ENCODE results near the gene PRPF8.
"Not testable (repeated sequence)": the region's sequence is repeated elsewhere in the genome, so short reads cannot be mapped to it uniquely, and the experiment has no call there.

Gene PRPF8

DNA sequence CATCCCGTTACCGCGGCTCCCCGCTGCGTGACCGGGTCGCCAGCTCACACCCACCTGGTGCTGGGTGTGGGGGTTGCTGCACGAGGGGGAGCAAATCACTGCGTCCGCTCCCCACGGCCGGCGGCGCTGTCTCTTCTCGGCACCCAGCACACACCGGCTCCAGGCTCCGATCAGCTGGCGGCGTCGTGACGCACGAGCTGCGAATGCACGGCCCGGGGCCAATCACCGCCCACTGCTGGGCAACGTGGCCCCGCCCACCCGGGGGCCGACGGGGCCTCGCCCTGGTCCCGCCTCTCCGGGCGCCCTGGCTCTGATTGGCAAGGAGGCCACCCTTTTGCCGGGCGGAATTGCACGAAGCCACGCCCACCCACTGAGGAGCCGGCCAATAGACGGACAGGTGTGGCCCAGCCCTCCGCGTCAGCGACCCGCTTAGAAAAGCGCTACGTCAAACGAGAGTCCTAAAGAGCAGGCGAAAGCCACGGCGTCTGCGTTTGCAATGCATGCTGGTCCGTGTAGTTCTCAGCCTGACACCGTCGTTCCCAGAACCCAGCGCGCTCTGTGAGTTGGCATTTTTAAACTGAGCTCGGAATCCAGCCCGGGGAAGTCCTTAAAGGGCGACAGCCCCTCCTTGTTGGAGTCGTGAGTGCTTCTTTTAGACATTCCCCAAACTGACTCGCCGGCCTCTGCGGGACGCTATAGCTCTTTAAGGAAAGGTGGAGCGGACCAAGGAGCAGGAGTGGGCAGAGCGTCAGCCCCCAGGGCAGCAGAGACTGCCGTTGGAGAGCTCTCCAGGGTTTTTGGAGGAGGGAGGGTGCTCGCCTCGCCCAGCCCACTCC is 31.6 kb upstream of the PRPF8 start:
- peak; percentile 100 for DNase-seq (ENCODE audit: low read depth)

DNA sequence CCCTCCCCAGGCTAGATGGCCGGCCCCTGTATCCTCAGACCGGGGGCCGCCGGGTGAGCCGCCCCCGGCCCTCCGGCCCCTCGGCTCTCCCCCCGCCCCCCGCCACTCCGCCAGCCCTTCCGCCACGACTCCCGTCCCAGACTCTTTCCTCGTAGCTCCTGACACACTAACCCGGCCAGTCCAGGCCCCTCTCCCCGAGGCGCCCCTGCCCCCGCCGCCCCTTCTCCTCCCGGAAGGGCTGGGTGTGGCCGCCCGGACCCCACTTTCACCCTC is 31.1 kb upstream of the PRPF8 start:
- DNase-seq (ENCODE audit: low read depth): no peak

DNA sequence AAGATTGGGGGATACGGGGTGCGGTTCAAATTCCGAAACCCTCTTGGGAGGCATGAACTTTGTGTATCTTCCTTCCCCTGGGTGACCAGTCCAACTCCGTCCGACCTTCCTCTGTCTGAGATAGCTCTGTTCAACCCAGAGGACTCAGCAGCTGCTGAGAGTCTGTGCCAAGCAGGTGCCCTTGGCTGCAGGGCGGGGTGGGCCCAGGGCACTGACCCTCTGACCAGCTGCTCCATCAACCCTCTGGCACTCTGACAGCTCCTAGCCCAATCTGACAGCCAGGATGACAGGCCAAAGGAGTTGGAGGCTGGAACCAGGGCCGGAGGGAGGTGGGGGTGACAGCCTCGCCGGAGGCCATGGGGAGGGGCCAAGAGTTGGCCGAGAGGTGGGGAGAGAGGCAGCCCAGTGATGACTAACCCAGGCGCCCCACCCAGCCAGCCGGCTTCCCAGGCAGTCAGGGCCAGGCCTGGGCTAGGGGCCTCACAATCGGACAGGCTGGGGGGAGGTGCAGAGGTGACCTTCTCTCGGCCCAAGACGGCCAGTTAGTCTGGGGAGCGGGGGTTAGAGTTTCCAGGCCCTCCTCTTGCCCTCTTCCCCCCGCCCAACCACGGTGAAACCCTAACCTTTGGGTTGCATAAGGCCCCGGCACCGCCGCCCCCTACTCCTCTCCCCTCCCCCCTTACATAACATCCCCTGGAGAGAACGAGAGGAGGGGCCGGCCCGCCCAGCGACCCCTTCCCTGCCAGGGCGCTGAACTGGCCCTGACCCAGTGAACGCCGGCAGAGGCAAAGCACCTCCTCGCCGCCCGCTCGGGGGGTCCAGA is 30.5 kb upstream of the PRPF8 start:
- no peak for DNase-seq (ENCODE audit: low read depth)

DNA sequence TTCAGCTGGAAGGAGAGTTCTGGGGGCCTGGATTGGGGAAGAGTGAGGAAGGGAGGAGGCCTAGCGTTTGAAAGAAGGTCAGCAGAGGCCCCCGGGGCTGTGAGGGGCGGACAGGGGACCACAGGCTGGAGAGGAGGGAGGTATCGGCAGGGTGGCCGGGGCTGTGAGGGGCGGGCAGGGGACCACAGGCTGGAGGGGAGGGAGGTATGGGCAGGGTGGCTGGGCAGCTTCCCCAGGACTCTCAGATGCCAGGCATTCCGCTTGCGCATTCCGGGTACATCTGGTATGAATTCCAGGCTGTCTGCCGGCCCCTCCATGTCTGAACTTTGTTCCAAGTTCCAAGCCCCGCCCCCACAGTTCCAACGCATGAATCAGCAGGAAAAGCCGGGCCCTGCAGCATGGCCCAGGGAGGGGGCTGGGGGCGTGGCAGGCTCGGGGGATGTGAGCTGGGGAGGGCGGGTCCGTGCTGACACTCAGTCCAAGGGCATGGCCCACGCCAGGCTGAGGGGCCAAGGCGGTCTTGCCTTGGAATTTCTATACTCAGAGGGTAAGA is 29.8 kb upstream of the PRPF8 start:
- no peak for DNase-seq (ENCODE audit: low read depth)

DNA sequence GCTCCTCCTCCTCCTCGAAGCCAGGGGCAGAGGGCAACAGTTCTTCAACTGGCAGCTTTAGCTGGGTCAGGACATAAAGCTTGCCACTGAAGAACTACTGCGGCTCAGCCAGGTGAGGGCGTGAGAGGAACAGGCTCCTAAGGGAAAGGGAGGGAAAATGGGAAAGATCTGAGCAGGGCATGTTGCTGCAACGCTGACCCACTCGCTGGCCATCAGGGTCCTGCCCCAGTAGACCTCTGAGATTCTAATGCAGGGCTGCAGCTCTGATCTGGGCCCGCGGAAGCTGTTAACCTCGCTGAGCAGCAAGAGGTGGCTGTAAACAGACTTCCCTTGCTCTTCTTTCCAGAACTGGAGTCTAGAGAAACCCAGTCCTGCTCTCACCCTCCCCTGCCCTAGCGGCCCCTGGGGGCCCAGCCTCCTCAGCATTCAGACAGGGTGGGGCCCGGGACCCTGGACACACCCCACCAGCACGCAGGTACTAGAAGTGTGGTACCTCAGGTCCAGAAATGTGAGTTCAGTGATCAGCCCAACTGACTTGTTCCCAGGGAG is 29.3 kb upstream of the PRPF8 start:
- no peak for DNase-seq (ENCODE audit: low read depth)

DNA sequence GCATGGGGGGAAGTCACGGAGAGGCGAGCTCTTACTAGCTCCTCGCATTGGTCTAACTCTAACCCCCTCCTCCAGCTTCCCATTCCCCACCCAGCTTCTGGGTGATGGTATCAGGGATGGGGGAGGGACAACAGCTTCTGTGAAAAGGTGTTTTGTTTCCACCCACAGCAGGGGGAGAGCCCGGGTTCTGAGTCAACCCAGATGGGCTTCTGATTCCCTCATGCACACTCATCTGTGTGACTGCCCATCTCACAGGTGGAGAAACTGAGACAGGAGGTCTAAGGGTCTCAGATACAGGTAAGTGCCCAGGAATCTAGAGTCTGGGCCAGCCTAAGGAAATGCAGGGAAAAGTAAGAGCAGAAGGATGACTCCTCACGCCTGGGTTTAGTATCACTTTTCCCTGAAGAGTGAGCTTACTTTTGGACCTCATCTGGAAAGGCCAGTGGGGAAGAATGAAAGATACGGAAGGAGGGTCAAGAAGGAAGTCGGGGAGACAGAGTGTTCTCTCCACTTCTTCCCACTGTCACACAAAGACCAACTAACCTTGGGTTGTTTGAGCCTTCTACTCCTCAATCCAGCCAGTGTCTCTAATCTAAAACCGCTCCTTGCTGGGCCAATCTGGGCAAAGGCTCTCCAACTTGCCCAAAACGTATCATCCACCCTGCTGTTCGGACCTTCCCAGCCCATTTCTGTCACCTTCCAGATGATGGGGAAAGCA is 28.7 kb upstream of the PRPF8 start:
- DNase-seq (ENCODE audit: low read depth): no peak

DNA sequence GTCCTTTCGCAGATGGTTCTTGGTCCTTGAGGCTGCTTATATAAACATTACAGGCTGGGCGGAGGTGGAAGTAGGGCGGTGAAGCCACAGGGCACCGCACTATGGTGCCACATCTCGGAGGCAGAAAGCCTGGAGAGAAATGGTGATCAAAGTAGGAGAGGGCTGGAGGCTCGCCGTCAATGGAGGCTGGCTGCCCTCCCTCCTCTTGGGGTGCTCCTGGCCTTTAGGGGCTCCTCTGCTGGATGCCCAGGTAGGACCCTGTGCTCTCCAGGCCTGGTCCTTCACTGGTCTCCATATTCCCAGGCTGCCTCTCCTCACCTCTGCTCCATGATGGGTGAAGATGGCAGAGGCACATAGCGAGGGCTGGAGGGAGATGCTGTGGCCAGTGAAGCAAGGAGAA is 27.6 kb upstream of the PRPF8 start:
- DNase-seq (ENCODE audit: low read depth): no peak

DNA sequence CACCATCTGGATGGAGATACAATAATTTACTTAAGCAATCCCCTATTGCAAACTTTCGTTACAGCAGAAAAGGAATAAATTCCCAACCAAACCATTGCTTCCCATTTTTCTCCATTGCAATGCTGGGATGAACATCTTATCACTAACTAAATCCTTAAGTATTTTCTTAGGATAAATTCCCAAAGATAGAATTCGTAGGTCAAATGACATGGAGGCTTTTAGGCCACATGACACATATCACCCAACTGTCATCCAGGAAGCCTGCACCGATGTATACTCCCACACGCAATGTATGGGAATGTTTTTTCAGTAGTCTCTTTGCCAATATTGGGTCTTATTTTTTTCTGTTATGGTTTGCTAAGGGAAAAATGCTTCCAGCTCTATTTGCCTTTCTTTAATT is 27.1 kb upstream of the PRPF8 start:
- DNase-seq (ENCODE audit: low read depth): no peak

DNA sequence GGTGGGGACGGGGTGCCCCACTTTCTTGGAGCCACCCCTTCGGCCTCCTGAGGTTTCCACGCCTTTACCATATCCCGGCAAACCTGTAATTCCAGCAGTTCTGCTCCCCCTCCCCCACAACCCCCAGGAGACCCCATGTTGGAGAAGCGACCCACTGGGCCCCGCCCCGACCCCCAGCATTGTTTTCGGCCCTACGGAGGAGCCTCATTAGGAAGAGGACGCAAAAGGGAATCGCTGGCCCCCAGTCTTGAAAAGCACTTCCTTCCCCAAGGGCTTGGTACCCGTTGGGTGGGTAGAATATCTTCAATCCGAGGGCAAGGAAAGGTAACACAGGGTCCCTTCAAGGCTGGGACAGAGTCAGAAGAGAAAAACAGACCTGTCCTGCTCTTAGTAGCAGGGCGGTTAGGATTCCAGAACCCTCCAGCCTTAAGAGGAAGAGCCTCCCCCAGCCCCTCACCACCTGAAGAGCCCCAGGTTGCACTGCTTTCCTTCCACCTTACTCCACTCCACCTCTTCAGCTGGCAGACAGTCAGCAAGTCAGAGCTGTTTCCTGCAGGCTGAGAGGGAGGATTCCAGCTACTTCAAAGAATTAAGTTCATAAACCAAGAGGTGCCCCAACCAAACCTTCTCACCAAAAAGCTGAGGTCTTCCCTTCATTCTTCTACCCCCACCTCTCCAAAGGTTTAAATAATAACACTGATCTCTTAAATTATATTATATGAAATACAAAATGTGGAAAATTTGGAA is 26.3 kb upstream of the PRPF8 start:
- DNase-seq (ENCODE audit: low read depth): no peak

DNA sequence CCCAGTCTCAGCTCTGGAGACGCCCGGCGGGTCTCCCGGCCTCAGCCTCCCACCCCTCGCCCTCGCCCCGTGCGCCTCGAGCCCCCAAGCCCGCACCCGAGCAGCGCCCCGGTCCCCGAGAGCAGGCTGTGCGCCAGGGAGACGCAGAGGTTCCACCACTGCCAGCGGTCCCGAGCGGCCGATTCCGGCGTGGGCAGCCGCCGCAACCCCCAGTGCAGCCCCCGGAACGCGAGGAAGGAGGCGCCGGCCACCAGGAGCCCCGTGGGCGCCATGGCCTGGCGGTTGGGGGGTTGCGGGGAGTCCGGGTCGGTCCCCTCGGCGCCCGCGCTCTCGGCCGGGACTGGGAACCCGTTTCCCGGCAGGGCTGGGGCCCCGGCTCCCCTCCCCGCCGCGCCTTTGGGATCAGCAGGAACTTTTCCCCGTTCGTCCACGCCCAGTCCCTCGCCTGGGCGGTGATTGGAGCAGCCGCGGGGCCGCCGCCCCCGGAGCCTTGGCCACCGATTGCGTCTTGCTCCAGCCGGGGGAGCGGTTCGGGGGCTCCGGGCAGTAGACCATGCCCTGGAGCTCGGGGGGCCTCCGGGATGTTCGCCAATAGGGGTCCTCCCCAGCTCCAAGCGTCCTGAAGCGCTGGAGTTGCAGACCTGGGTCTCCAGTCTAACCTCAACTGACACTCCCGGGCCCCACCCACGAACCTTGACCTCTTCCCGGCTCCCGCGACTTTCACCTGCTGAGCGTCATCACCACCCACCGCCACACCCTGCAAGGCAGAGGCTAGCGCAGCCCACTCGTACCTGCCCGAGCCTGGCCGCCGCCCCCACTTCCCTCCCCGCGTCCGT is 25.5 kb upstream of the PRPF8 start, which contains the start of gene TLCD2:
Gene TLCD2 (minus strand): TSS at position 407 of the 836 bp plus-strand sequence. CDS start 135 bp downstream, at position 272.
- no peak for DNase-seq (ENCODE audit: low read depth)

DNA sequence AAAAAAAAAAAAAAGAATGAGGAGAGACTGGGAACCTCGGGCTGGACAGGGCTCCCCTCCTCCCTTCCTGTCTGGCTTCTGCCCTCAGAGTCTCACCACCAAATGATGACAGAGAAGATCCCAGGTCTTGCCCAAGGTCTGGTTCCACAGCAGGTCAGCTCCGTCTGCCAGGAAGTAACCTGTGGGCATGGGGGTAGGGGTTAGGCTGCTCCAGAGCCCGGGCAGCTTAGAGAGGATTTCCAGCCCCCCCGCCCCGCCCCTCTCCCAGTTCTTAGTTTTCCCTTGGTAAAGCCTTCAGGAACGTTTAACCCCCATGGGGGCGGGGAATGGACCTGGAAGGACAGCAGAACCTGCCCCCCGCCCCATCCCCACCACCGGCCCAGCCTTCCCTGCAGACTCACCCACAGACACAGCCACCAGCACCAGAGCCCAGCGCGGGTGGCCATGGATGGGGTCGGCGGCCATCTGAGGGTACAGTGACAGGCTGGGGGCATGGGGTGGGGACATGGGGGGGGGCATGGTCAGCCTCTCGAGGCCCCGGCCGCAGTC is 24.8 kb upstream of the PRPF8 start:
- no peak for DNase-seq (ENCODE audit: low read depth)

DNA sequence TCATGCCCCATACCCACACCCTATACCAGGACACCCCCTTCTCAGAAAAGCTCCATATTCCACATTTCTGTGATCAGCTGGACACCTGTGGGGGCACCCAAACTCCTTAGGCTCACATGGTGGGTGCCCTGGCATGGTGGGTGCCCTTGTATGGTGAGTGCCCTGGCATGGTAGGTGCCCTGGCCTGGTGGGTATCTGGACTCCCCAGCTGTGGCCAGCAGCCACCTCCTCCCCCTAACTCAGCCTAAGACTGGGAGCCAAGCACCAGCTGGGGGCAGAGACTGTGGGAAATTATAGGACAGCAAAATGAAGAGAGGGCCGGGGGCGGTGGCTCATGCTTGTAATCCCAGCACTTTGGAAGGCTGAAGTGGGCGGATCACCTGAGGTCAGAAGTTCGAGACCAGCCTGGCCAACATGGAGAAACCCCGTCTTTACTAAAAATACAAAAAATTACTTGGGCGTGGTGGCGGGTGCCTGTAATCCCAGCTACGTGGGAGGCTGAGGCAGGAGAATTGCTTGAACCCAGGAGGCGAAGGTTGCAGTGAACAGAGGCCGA is 24.2 kb upstream of the PRPF8 start:
- not testable (repeated sequence) for DNase-seq (ENCODE audit: low read depth)

DNA sequence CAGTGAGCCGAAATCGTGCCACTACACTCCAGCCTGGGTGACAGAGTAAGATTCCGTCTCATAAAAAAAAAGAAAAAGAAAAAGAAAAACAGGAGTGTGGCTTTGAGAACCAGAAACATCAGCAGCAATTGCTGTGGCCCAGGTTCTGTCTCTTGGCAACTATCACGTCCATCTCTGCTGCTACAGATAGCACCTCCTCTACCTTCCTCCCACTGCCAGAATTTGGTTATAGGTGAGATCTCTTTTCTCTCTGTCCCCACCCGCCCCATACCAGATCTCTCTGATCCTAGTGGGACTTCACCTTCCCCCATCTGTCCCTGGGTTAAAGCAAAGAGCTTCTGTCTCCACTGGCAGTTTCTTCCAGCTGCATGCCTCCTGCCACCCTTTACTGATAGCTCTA is 22.4 kb upstream of the PRPF8 start:
- DNase-seq (ENCODE audit: low read depth): no peak

DNA sequence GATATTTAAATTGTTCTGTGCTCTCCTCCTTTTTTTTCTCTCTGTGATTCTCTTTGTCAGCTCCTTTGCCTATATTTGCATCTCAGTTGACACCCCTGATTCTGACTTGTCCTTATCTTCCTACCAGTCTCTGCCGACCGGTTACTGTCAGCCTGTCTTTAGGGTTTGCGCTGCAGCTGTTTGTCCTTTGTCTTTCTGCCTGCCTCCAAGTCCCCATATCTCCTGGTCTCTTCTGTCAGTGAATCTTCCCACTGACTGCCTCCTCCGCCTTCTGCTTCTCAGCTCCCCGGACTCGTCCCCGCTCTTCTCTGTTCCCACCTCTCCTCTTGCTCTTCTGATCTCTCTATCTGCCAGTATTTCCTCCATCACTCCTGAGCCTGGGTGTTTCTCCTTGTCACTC is 20.3 kb upstream of the PRPF8 start:
- no peak for DNase-seq (ENCODE audit: low read depth)

DNA sequence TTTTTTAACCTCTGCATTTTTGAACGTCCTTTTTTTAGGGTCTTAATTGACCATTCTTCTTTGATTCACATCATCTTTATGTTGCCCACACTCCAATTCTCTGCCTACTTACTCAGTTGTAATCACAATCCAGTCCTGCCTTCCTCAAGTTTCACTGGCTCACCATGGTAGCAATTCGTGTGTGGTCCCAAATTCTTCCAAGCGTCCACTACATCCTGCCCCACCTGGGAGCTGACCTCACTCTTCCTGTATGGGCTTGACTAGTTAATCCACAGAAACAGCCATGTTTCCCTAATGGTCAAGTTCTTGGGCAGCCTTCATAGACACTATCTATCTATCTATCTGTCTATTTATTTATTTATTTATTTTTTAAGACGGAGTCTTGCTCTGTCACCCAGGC is 18.4 kb upstream of the PRPF8 start:
- DNase-seq (ENCODE audit: low read depth): no peak

DNA sequence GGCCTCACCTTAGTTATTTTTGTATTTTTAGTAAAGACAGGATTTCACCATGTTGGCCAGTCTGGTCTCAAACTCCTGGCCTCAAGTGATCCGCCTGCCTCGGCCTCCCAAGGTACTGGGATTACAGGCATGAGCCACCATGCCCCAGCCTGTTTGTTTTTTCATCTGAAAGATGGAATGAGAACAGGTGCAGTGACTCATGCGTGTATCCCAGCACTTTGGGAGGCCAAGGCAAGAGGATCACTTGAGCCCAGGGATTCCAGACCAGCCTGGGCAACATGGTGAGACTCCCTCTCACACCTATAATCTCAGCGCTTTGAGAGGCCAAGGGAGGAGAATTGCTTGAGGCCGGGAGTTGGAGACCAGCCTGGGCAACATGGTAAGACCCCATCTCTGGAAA is 15.2 kb upstream of the PRPF8 start:
- not testable (repeated sequence) for DNase-seq (ENCODE audit: low read depth)

DNA sequence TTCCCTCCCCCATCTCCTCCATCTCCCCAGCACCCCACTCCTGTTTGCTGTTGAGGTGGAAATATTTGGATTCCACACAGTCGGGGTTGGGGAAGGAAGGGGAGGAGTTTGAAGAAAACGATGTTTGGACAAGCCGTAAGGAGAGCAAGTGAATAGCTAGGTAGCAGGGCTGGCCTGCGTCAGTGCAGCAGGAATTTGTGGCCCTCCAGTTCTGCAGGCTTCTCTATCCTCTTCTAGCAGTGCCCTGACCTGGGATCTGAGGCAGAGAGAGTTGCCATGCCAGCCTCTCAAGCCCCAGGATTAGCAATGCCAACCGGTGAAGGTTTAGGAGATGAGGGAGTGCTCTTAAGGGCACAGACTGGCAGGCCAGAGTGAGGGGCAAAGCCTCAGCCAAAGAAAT is 13.0 kb upstream of the PRPF8 start:
- no peak for DNase-seq (ENCODE audit: low read depth)

DNA sequence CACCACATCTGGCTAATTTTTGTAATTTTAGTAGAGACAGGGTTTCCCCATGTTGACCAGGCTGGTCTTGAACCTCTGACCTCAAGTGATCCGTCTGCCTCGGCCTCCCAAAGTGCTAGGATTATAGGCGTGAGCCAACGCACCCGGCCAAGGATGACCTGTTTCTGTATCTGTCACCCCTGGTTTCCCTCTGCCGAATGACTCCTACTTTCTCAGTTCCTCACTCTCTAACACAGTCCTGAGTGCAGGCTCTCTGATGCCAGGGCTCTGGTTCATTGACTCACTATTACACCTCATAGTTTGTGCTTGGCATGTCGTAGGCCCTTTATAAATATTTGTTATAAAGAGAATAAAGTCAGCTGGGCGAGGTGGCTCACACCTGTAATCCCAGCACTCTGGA is 10.7 kb upstream of the PRPF8 start:
- DNase-seq (ENCODE audit: low read depth): no peak

DNA sequence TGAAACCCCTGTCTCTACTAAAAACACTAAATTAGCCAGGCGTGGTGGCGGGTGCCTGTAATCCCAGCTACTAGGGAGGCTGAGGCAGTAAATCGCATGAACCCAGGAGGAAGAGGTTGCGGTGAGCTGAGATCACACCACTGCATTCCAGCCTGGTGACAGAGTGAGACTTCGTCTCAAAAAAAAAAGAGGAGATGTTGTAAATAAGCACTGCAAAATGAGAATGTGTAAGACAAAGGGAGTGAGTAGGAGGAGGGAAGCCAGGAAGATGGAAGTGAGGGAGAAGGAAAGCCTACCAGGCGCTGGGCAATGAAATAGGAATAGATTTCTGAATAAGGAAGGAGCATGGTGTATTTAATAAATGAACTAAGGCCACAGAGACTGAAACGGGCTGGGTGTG is 8.7 kb upstream of the PRPF8 start:
- DNase-seq (ENCODE audit: low read depth): no peak

Data from activated T-helper 1 cell treated with Interleukin-2 at 50 U/mL for 16 hours (primary cell).